Psoas muscle (tissue), 8 donors: ENCODE results near the gene JAG1. TPM values are rescaled to one million over a fixed set of nuclear protein-coding genes. Genes with fewer than 3 reads are reported as not detected.

Experiments used
- ATAC-seq, 4 donors: fragments of 200-7000 bp; cut with Tn5 transposase; one replicate each; pipeline ENCODE4 v1.9.1; 2020; ENCODE audit warnings: moderate library complexity in 3 of 4, mild to moderate bottlenecking in 2 of 4
- DNase-seq, 2 donors: peaks; one replicate each; pipeline ENCODE4 v3.0.0-alpha.2; 2020
- H3K27ac ChIP-seq: fragments of 200-600 bp; one replicate; pipeline ENCODE4 v1.8.0; 2022
- H3K27me3 ChIP-seq, 3 donors: fragments of 200-600 bp in 1 of 3; one replicate each; pipeline versions ENCODE4 v1.6.1 to v1.8.0; 2013 to 2022; ENCODE audit warnings: low read length in 2 of 3, mild to moderate bottlenecking in 2 of 3, moderate library complexity in 1 of 3; ENCODE audit not compliant: insufficient read depth in 3 of 3
- H3K36me3 ChIP-seq, 2 donors: fragments of 200-600 bp in 1 of 2; one replicate each; pipeline versions ENCODE4 v1.6.1 to v1.8.0; 2013 to 2022; ENCODE audit warnings: low read depth in 1 of 2, mild to moderate bottlenecking in 1 of 2, moderate library complexity in 1 of 2; ENCODE audit not compliant: insufficient read depth in 1 of 2
- H3K4me1 ChIP-seq: fragments of 200-600 bp; one replicate; pipeline ENCODE4 v1.8.0; 2022
- H3K4me3 ChIP-seq: fragments of 200-600 bp; one replicate; pipeline ENCODE4 v1.8.0; 2022; ENCODE audit warnings: mild to moderate bottlenecking
- H3K9me3 ChIP-seq: fragments of 200-600 bp; one replicate; pipeline ENCODE4 v1.8.0; 2022
- WGBS, 3 donors: extraction: QIAGEN DNeasy Blood & Tissue Kit; methylation state at CpG; one replicate each; pipeline versions ENCODE4 v1.1.6 to v1.1.7; 2013; 5-methylcytosine and 5-hydroxymethylcytosine counted together
- intact Hi-C, 2 donors: fragments of 100-400 bp; cut with DNase I; formaldehyde crosslinking; loops; one replicate each; pipeline versions ENCODE4 v1.11.0 to v1.14.2; 2022
- polyA plus RNA-seq, 3 donors: library from polyadenylated mRNA; stranded (reverse); fragments of 200-250 nt; gene quantifications; one replicate each; pipeline ENCODE4 v1.2.3, GENCODE V29; 2013
- total RNA-seq, 4 donors: library from RNA; stranded (reverse); fragmentation: NEBNext Ultra II Directional in 2 of 4; extraction: Animal tissue kit (Norgen Biotek cat#: 25700) in 2 of 4; gene quantifications; one replicate each; pipeline versions ENCODE4 v1.2.1 to v1.2.4, GENCODE V29; 2021 to 2023
- TF ChIP-seq, protein P1 (sequence below): fragments of 200-600 bp; IDR thresholded peaks from one replicate; pipeline ENCODE4 v1.8.0; 2022; ENCODE audit warnings: antibody characterized with exemption
- donor health status: healthy with polysubstance abuse.
- donor health status: DM: no; HTN: no; CAD: no; lungs with moderate emphysema.
- donor health status: Bipolar disorder and iron deficiency.
- donor health status: healthy.
- donor health status: DM: yes; HTN: yes; CAD: no.
- donor health status: DM: no; HTN: no; CAD: no.
- donor health status: DM: no; HTN: no; CAD: no.
- donor health status: DM: yes; HTN: yes; CAD: no.

JAG1 gene
- total and polyA plus RNA-seq, 7 donors, result 5.4 to 35.4 (median 10.4) TPM

DNA sequence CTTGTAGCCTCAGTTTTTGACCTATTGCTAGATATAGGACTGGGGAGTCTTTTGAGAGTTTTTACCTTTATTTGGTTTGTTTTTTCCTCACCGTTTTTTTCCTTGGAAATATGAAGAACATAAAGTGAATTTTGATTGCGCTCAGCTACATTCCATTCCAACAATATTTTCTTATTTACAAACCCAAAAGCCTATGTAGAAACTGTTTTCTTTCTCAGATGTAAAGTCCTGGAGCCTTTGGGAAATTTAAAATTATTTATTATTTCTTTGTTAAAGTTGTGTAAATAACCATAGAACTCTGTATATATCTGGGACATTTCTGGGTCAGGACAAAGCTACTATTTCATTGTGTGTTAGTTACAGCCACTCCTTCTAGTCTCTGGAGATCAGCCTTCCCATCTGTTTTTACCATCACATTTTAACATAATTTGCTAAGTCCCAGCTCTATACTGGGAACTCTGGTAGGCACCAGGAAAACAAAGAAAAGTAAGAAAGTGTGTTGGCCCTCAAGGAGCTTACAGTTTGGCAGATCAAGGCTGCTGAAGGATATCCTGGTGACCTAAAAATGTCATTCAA is 68.8 kb downstream of the JAG1 start:
- peak overlapping the region; percentile 64 for H3K27ac ChIP-seq
- no peaks in the 10 kb centered on the region for H3K27me3 ChIP-seq
- TF ChIP-seq, protein P1, sequence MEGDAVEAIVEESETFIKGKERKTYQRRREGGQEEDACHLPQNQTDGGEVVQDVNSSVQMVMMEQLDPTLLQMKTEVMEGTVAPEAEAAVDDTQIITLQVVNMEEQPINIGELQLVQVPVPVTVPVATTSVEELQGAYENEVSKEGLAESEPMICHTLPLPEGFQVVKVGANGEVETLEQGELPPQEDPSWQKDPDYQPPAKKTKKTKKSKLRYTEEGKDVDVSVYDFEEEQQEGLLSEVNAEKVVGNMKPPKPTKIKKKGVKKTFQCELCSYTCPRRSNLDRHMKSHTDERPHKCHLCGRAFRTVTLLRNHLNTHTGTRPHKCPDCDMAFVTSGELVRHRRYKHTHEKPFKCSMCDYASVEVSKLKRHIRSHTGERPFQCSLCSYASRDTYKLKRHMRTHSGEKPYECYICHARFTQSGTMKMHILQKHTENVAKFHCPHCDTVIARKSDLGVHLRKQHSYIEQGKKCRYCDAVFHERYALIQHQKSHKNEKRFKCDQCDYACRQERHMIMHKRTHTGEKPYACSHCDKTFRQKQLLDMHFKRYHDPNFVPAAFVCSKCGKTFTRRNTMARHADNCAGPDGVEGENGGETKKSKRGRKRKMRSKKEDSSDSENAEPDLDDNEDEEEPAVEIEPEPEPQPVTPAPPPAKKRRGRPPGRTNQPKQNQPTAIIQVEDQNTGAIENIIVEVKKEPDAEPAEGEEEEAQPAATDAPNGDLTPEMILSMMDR, result no peak
- intact Hi-C loops, result no loop called here
- no peak for DNase-seq
- ATAC-seq, result peak in 1 of 4 donors; percentile 53
- no peaks in the 10 kb centered on the region for H3K4me1 ChIP-seq
- H3K9me3 ChIP-seq, result no peaks in the 10 kb centered on the region
- WGBS, 3 donors, result 71 to 85% (median 71%) methylated on average over 2 of the region's 2 CpGs
- no peaks in the 10 kb centered on the region for H3K36me3 ChIP-seq
- H3K4me3 ChIP-seq, result no peak overlapping the region

DNA sequence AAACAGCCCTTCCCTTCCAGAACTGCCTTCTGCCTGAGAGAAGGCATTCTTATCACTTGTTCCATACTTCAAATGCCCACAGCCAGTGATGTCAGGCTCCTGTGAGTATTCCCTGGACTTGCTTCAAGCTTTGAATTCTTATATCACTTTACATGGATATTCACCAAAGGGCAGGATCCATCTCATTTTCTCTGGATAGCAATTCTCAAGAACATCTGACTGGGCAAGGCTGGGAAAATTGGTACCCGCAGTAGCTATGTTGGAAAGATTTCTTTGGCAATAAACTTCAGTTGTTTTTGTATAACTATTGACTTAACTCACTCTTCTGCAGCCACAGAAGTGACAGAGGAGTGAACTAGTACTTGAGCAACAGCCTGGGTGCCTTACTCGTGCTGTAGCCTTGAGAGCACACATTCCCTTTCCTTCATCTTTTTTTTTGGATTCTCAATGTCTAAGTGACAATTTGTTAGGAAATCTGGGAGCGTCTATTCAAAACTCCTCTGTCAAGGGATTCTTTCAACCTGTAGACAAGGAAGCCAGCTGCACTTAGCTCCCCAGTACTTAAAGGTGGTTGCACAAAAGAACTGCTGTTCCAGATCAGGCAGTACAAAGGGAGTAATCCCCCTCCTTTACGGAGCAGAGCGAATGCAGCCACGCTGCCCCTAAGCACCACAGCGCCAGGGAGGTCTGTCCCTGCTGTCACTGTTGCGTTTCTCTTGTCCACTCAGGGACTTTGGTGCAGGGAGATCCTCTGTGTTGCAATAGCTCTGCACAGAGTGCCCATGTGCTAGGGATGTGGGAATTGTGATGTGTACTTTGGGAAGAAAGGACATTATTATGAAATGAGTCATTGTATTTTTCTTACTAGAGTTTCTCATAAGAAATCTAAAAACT is 69.6 kb downstream of the JAG1 start:
- ATAC-seq (peak; percentile 47 to 87 (median 81)), DNase-seq (peak; percentile 55 to 75)
- Histone ChIP-seq H3K4me3 (no peak overlapping the region), H3K27ac (peak overlapping the region; percentile 59), H3K4me1 (no peaks in the 10 kb centered on the region), H3K9me3 (no peaks in the 10 kb centered on the region), H3K36me3 (no peaks in the 10 kb centered on the region), H3K27me3 (no peaks in the 10 kb centered on the region)
- TF ChIP-seq, protein P1, result no peak
- WGBS, 3 donors, result 53 to 62% (median 53%) methylated on average over 8 of the region's 8 CpGs
- intact Hi-C loops, result no loop called here

DNA sequence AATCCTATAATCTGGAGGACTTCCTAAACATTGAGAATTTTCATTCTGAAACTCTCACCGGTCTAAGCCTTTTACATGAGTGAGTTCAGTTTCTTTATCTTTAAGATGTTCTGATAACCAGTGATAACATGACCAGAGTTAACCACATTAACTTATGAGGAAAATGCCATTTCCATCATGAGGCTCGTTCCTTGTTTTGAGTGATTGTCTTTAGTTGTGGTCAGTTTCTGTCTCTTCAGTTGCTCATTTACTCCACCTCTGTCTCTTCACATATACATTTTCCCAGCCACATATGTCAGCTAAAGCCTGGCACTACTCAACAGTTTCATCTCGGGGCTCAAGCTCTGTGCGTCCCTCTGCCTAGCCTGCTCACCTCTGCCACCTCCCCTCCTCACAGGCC is 70.4 kb downstream of the JAG1 start:
- TF ChIP-seq, protein P1, result no peak
- H3K4me3 ChIP-seq, result no peak overlapping the region
- no peaks in the 10 kb centered on the region for H3K4me1 ChIP-seq
- no peak for ATAC-seq
- DNase-seq, result no peak
- no peaks in the 10 kb centered on the region for H3K36me3 ChIP-seq
- intact Hi-C loops, result no loop called here
- peak overlapping the region; percentile 59 for H3K27ac ChIP-seq
- H3K9me3 ChIP-seq, result no peaks in the 10 kb centered on the region
- no peaks in the 10 kb centered on the region for H3K27me3 ChIP-seq
- 87 to 96% (median 93%) methylated on average over 4 of the region's 4 CpGs for WGBS, 3 donors

DNA sequence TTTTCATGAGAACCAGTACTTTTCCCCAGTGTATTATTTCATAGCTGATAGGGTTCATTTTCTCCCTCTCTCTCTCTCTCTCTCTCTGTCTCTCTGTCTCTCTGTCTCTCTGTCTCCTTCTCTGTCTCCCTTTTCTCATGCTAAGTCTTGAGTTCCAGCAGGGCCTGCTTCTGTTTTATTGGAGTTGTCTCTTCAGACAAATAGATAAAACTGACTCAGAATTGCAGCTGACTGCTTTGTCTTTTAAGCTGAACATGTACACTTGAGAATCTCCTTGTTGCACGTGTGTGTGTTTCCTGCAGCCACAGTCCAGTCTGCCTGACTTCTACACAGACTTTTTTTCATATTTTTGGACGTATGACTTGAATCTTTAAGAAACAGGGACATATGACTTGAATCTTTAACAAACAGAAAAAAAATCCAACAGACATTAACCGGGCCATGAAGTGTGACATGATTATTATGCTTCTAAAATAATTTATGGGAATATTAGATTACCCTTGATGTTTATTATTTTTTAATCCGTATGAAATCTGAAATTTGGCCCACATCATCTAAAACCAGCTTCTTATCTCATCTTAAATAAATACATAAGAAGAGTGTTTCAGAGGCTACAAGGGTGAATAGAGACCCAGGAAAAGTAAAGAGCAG is 71.5 kb downstream of the JAG1 start:
- Histone ChIP-seq H3K27ac (no peak overlapping the region), H3K27me3 (no peaks in the 10 kb centered on the region), H3K4me3 (no peak overlapping the region), H3K4me1 (no peaks in the 10 kb centered on the region), H3K9me3 (no peaks in the 10 kb centered on the region), H3K36me3 (no peaks in the 10 kb centered on the region)
- no peak for ATAC-seq
- TF ChIP-seq, protein P1, result no peak
- no peak for DNase-seq
- 69 to 77% (median 71%) methylated on average over 4 of the region's 4 CpGs for WGBS, 3 donors
- intact Hi-C loops, result no loop called here
